Stomach (tissue), 9 donors: ENCODE results near the gene PEPD. TPM values are rescaled to one million over a fixed set of nuclear protein-coding genes. Genes with fewer than 3 reads are reported as not detected.

Experiments used
- DNase-seq, 2 donors: peaks; one replicate each; pipeline versions ENCODE4 v3.0.0 to v3.0.0-alpha.2; 2013 to 2019
- H3K27ac ChIP-seq, 5 donors: fragments of 200-600 bp in 4 of 5; sonication (generic) in 4 of 5; one replicate each; pipeline ENCODE4 v1.5.1; 2013 to 2019; ENCODE audit warnings: mild to moderate bottlenecking in 1 of 5, moderate library complexity in 1 of 5
- H3K27me3 ChIP-seq, 3 donors: fragments of 200-600 bp; sonication (generic); one replicate each; pipeline ENCODE4 v1.5.1; 2017 to 2019; ENCODE audit warnings: mixed run types in 1 of 3
- H3K36me3 ChIP-seq, 4 donors: fragments of 200-600 bp; sonication (generic); 1 replicate in 3 of 4; 2 replicates in 1 of 4; pipeline ENCODE4 v1.5.1; 2016 to 2019
- H3K4me1 ChIP-seq, 4 donors: fragments of 200-600 bp; sonication (generic); one replicate each; pipeline ENCODE4 v1.5.1; 2016 to 2019
- H3K4me3 ChIP-seq, 4 donors: fragments of 200-600 bp; sonication (generic) in 3 of 4; one replicate each; pipeline ENCODE4 v1.5.1; 2016 to 2019; ENCODE audit warnings: mild to moderate bottlenecking in 1 of 4
- H3K9me3 ChIP-seq, 4 donors: fragments of 200-600 bp; sonication (generic); one replicate each; pipeline ENCODE4 v1.5.1; 2016 to 2019
- EP300 ChIP-seq: sonication (generic); formaldehyde crosslinking; IDR thresholded peaks from one replicate; pipeline ENCODE4 v1.6.1; 2017; ENCODE audit warnings: antibody characterized with exemption
- POLR2A ChIP-seq, 4 donors: fragments of 450-650 bp; IDR thresholded peaks; one replicate each; pipeline ENCODE4 v1.6.1; 2016; ENCODE audit warnings: antibody characterized with exemption in 4 of 4, control low read depth in 2 of 4, mild to moderate bottlenecking in 1 of 4, moderate library complexity in 1 of 4
- POLR2AphosphoS5 ChIP-seq, 3 donors: sonication (generic); formaldehyde crosslinking; IDR thresholded peaks; one replicate each; pipeline ENCODE4 v1.6.1; 2016; ENCODE audit warnings: antibody characterized with exemption in 3 of 3
- whole genome bisulfite sequencing, 5 donors: extraction: QIAGEN DNeasy Blood & Tissue Kit in 3 of 5; methylation state at CpG; one replicate each; pipeline versions ENCODE4 v1.1.5 to v1.1.7; 2013 to 2018; 5-methylcytosine and 5-hydroxymethylcytosine counted together
- intact Hi-C: fragments of 100-400 bp; cut with DNase I; formaldehyde crosslinking; loops from one replicate; pipeline ENCODE4 v1.15.1; 2023; ENCODE audit warnings: low total_unique reads
- polyA plus RNA-seq, 3 donors: library from polyadenylated mRNA; stranded (reverse); fragments of 200-250 nt; gene quantifications; one replicate each; pipeline ENCODE4 v1.2.3, GENCODE V29; 2013
- total RNA-seq, 5 donors: library from RNA; depleted of rRNA; stranded (reverse); fragments of >200 nt; gene quantifications; one replicate each; pipeline versions ENCODE4 v1.1.0 to v1.2.3, GENCODE V29; 2014 to 2016
- TF ChIP-seq, protein P1 (sequence below), 7 experiments: fragments of 450-650 bp in 4 of 7; fragments of 200-600 bp in 3 of 7; sonication (generic) in 3 of 7; IDR thresholded peaks; one replicate each; pipeline ENCODE4 v1.5.1; 2016 to 2019; ENCODE audit warnings: antibody characterized with exemption in 7 of 7, control low read depth in 2 of 7, mild to moderate bottlenecking in 1 of 7
- donor health status: healthy with polysubstance abuse.
- donor health status: Bipolar disorder and iron deficiency.
- donor health status: healthy.

The PEPD gene
- total and polyA plus RNA-seq, 8 donors = 8.8 to 99.4 (median 42.7) TPM

GRCh38 chr19:33505823-33506222 is 15.8 kb downstream of the PEPD start:
- TF ChIP-seq, protein P1, sequence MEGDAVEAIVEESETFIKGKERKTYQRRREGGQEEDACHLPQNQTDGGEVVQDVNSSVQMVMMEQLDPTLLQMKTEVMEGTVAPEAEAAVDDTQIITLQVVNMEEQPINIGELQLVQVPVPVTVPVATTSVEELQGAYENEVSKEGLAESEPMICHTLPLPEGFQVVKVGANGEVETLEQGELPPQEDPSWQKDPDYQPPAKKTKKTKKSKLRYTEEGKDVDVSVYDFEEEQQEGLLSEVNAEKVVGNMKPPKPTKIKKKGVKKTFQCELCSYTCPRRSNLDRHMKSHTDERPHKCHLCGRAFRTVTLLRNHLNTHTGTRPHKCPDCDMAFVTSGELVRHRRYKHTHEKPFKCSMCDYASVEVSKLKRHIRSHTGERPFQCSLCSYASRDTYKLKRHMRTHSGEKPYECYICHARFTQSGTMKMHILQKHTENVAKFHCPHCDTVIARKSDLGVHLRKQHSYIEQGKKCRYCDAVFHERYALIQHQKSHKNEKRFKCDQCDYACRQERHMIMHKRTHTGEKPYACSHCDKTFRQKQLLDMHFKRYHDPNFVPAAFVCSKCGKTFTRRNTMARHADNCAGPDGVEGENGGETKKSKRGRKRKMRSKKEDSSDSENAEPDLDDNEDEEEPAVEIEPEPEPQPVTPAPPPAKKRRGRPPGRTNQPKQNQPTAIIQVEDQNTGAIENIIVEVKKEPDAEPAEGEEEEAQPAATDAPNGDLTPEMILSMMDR (IDR thresholded peaks at IDR 0.05) = no peak
- TF ChIP-seq EP300 (no peak), POLR2AphosphoS5 (IDR thresholded peaks at IDR 0.05) (no peak), POLR2A (IDR thresholded peaks at IDR 0.05) (no peak)
- Histone ChIP-seq H3K4me3 (no peak overlapping the region), H3K36me3 (peaks cover 0 to 78% (median 57%) of the 10 kb centered on the region in 4 donors), H3K9me3 (no peaks in the 10 kb centered on the region), H3K4me1 (peaks cover 0 to 21% (median 15%) of the 10 kb centered on the region in 4 donors), H3K27ac (no peak overlapping the region), H3K27me3 (no peaks in the 10 kb centered on the region)
- no peak for DNase-seq
- intact Hi-C loops = no loop called here
- WGBS, 5 donors = 90 to 100% (median 98%) methylated on average over 1 of the region's 1 CpG

DNA sequence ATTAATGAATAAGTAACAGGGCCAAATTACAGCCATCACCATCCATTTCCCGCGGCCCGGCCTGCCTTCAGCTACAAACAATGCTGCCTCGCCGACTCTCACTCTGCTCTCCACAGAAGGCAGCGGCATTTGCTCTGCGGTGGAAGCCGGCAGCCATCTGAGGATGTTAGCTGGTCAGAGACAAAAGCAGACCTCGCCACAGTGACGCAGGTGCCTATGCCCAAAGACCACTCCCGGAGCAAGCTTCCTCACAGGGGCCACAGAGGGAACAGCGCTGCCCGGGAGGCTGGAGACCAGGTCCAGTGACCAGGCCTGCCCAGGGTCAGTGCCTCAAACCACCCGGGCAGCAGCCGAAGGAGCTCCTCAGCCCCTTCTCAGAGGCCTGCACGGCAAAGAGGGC is 16.4 kb downstream of the PEPD start:
- no peaks in the 10 kb centered on the region for H3K27me3 ChIP-seq
- H3K27ac ChIP-seq = no peak overlapping the region
- no peaks in the 10 kb centered on the region for H3K9me3 ChIP-seq
- H3K4me1 ChIP-seq = peaks cover 0 to 21% (median 13%) of the 10 kb centered on the region in 4 donors
- peaks cover 3 to 78% (median 57%) of the 10 kb centered on the region in 4 donors for H3K36me3 ChIP-seq
- intact Hi-C loops = no loop called here
- TF ChIP-seq, protein P1 (IDR thresholded peaks at IDR 0.05) = no peak
- TF ChIP-seq POLR2A (IDR thresholded peaks at IDR 0.05) (no peak), POLR2AphosphoS5 (IDR thresholded peaks at IDR 0.05) (no peak), EP300 (no peak)
- 88 to 97% (median 90%) methylated on average over 12 to 16 of the region's 16 CpGs for WGBS, 5 donors
- H3K4me3 ChIP-seq = no peak overlapping the region
- DNase-seq = no peak

DNA sequence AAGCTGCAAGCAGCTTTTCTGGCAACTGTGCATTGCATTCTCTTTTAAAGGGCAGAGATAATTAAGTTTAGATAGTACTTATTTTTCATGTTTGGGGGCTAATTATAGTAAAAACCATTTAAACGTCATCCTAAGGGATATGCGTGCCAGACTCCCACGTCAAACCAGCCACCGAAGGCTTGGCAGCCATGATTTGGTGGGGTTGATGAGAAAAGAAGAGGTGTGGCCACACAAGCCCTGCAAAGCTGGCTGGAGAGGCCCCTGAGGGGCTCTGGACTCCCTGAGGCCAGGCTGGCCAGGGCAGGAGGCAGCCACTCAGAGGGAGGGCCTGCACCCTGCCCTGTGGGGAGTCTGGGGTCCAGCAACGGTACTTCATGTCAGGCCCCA is 17.5 kb downstream of the PEPD start:
- no peak overlapping the region for H3K4me3 ChIP-seq
- intact Hi-C loops = no loop called here
- DNase-seq = no peak

GRCh38 chr19:33503433-33504057 is 18.0 kb downstream of the PEPD start:
- H3K4me3 ChIP-seq = no peak overlapping the region
- 85 to 91% (median 86%) methylated on average over 21 of the region's 21 CpGs for WGBS, 5 donors
- peaks cover 0 to 12% (median under 1%) of the 10 kb centered on the region in 4 donors for H3K4me1 ChIP-seq
- DNase-seq = no peak
- no peaks in the 10 kb centered on the region for H3K27me3 ChIP-seq
- no peak overlapping the region for H3K27ac ChIP-seq
- no peak for TF ChIP-seq POLR2A (IDR thresholded peaks at IDR 0.05)
- TF ChIP-seq, protein P1 (IDR thresholded peaks at IDR 0.05) = no peak
- no peak for TF ChIP-seq EP300
- TF ChIP-seq POLR2AphosphoS5 (IDR thresholded peaks at IDR 0.05) = no peak
- H3K9me3 ChIP-seq = no peaks in the 10 kb centered on the region
- intact Hi-C loops = no loop called here
- H3K36me3 ChIP-seq = peaks cover 3 to 78% (median 58%) of the 10 kb centered on the region in 4 donors

More for the DNA sequence above, 17.5 kb downstream of the PEPD start:
- TF ChIP-seq POLR2AphosphoS5 (IDR thresholded peaks at IDR 0.05) = no peak
- TF ChIP-seq EP300 = no peak
- TF ChIP-seq POLR2A (IDR thresholded peaks at IDR 0.05) = no peak
- TF ChIP-seq, protein P1 (IDR thresholded peaks at IDR 0.05) = no peak
- H3K36me3 ChIP-seq = peaks cover 3 to 78% (median 57%) of the 10 kb centered on the region in 4 donors
- WGBS, 5 donors = 80 to 99% (median 94%) methylated on average over 5 of the region's 5 CpGs
- H3K27ac ChIP-seq = no peak overlapping the region
- H3K9me3 ChIP-seq = no peaks in the 10 kb centered on the region
- peaks cover 0 to 16% (median 3%) of the 10 kb centered on the region in 4 donors for H3K4me1 ChIP-seq
- no peaks in the 10 kb centered on the region for H3K27me3 ChIP-seq
